H9 (cell line): ENCODE measurements around the gene RIMBP2. TPM values are rescaled to one million over a fixed set of nuclear protein-coding genes. Genes with fewer than 3 reads are reported as not detected.

Experiments
- DNase-seq: peaks from one replicate; pipeline ENCODE4 v3.0.0-alpha.2; 2017
- H2AFZ ChIP-seq: one replicate; pipeline ENCODE4 v1.6.1; 2013; ENCODE audit warnings: mild to moderate bottlenecking, low read length, control low read depth, moderate library complexity
- H2AK5ac ChIP-seq: 2 replicates; pipeline ENCODE4 v1.6.1; 2013; ENCODE audit warnings: low read length, control low read depth, mixed read lengths; ENCODE audit not compliant: insufficient read length
- H2BK120ac ChIP-seq: one replicate; pipeline ENCODE4 v1.6.1; 2013; ENCODE audit warnings: low read depth, mild to moderate bottlenecking, low read length, control low read depth, inconsistent platforms; ENCODE audit not compliant: poor library complexity, severe bottlenecking
- H2BK12ac ChIP-seq: 2 replicates; pipeline ENCODE4 v1.6.1; 2013; ENCODE audit warnings: low read length, control low read depth, mixed read lengths, low read depth; ENCODE audit not compliant: insufficient read length
- H2BK15ac ChIP-seq: 2 replicates; pipeline ENCODE4 v1.6.1; 2013; ENCODE audit warnings: low read depth, low read length, control low read depth
- H2BK20ac ChIP-seq: one replicate; pipeline ENCODE4 v1.6.1; 2013; ENCODE audit warnings: low read depth, mild to moderate bottlenecking, low read length, control low read depth, inconsistent platforms; ENCODE audit not compliant: poor library complexity, severe bottlenecking
- H2BK5ac ChIP-seq: 2 replicates; pipeline ENCODE4 v1.6.1; 2013; ENCODE audit warnings: low read length, control low read depth, mixed read lengths; ENCODE audit not compliant: insufficient read length
- H3K14ac ChIP-seq: 2 replicates; pipeline ENCODE4 v1.6.1; 2013; ENCODE audit warnings: low read length, control low read depth; ENCODE audit not compliant: insufficient read depth
- H3K18ac ChIP-seq: 2 replicates; pipeline ENCODE4 v1.6.1; 2013; ENCODE audit warnings: low read depth, mild to moderate bottlenecking, mixed read lengths, low read length, control low read depth; ENCODE audit not compliant: insufficient read length
- H3K23ac ChIP-seq: 2 replicates; pipeline ENCODE4 v1.6.1; 2013; ENCODE audit warnings: low read length, control low read depth, mixed read lengths, low read depth; ENCODE audit not compliant: insufficient read length
- H3K23me2 ChIP-seq: 2 replicates; pipeline ENCODE4 v1.6.1; 2013; ENCODE audit warnings: low read depth, mild to moderate bottlenecking, mixed read lengths, low read length, control low read depth; ENCODE audit not compliant: insufficient read length, poor library complexity, severe bottlenecking
- H3K27ac ChIP-seq: 2 replicates; pipeline ENCODE4 v1.5.1; 2013; ENCODE audit warnings: low read length, control low read depth, mixed read lengths, low read depth; ENCODE audit not compliant: insufficient read length
- H3K27me3 ChIP-seq: 2 replicates; pipeline ENCODE4 v1.6.1; 2013; ENCODE audit warnings: low read length, control low read depth, inconsistent platforms; ENCODE audit not compliant: insufficient read depth
- H3K4ac ChIP-seq: 2 replicates; pipeline ENCODE4 v1.6.1; 2013; ENCODE audit warnings: low read depth, mild to moderate bottlenecking, control low read depth, inconsistent platforms, low read length, moderate library complexity
- H3K4me1 ChIP-seq: 2 replicates; pipeline ENCODE4 v1.6.1; 2013; ENCODE audit warnings: low read length, control low read depth, inconsistent platforms; ENCODE audit not compliant: insufficient read depth
- H3K4me2 ChIP-seq: 2 replicates; pipeline ENCODE4 v1.6.1; 2013; ENCODE audit warnings: low read length, control low read depth, mixed read lengths; ENCODE audit not compliant: insufficient read length, insufficient read depth
- H3K56ac ChIP-seq: 2 replicates; pipeline ENCODE4 v1.6.1; 2013; ENCODE audit warnings: low read depth, mild to moderate bottlenecking, mixed read lengths, low read length, control low read depth; ENCODE audit not compliant: insufficient read length
- H3K79me1 ChIP-seq: 2 replicates; pipeline ENCODE4 v1.6.1; 2013; ENCODE audit warnings: low read depth, mild to moderate bottlenecking, moderate library complexity, low read length, control low read depth, inconsistent platforms; ENCODE audit not compliant: insufficient read depth, poor library complexity, severe bottlenecking
- H3K79me2 ChIP-seq: 2 replicates; pipeline ENCODE4 v1.6.1; 2013; ENCODE audit warnings: low read length, control low read depth, inconsistent platforms; ENCODE audit not compliant: insufficient read depth
- H3K9ac ChIP-seq: 2 replicates; pipeline ENCODE4 v1.6.1; 2013; ENCODE audit warnings: low read length, control low read depth, mixed read lengths; ENCODE audit not compliant: insufficient read length; ENCODE audit errors: extremely low read depth
- H3K9me3 ChIP-seq: one replicate; pipeline ENCODE4 v1.6.1; 2013; ENCODE audit warnings: low read depth, low read length, inconsistent platforms; ENCODE audit not compliant: control insufficient read depth
- H3T11ph ChIP-seq: one replicate; pipeline ENCODE4 v1.6.1; 2013; ENCODE audit warnings: mild to moderate bottlenecking, low read length, control low read depth, inconsistent platforms
- H4K20me1 ChIP-seq: one replicate; pipeline ENCODE4 v1.6.1; 2013; ENCODE audit not compliant: control insufficient read depth, insufficient read length, insufficient read depth
- H4K5ac ChIP-seq: 2 replicates; pipeline ENCODE4 v1.6.1; 2013; ENCODE audit warnings: low read depth, mild to moderate bottlenecking, mixed read lengths, low read length, control low read depth; ENCODE audit not compliant: insufficient read length
- H4K8ac ChIP-seq: replicated peaks from 2 replicates; pipeline ENCODE4 v1.6.1; 2013; ENCODE audit warnings: low read length, control low read depth, mixed read lengths, low read depth; ENCODE audit not compliant: insufficient read length
- H4K91ac ChIP-seq: 2 replicates; pipeline ENCODE4 v1.6.1; 2013; ENCODE audit warnings: low read depth, mild to moderate bottlenecking, moderate library complexity, mixed read lengths, low read length, control low read depth; ENCODE audit not compliant: insufficient read length
- H3K27ac Mint-ChIP-seq, 3 experiments: 2 replicates in 2 of 3; 3 replicates in 1 of 3; pipeline ENCODE4 v1.8.0; 2020 to 2021; ENCODE audit warnings: mixed read lengths in 3 of 3, mild to moderate bottlenecking in 1 of 3, moderate library complexity in 1 of 3
- H3K27me3 Mint-ChIP-seq: 2 replicates; pipeline ENCODE4 v1.8.0; 2021; ENCODE audit warnings: low read depth, mild to moderate bottlenecking, moderate library complexity, mixed read lengths
- H3K36me3 Mint-ChIP-seq, 3 experiments: 2 replicates in 2 of 3; 3 replicates in 1 of 3; pipeline ENCODE4 v1.8.0; 2020 to 2021; ENCODE audit warnings: low read depth in 3 of 3, mixed read lengths in 3 of 3; ENCODE audit not compliant: insufficient read depth in 1 of 3
- H3K4me1 Mint-ChIP-seq, 2 experiments: 2 replicates each; pipeline ENCODE4 v1.8.0; 2020; ENCODE audit warnings: mixed read lengths in 2 of 2
- H3K4me3 Mint-ChIP-seq, 2 experiments: 2 replicates in 1 of 2; 3 replicates in 1 of 2; pipeline ENCODE4 v1.8.0; 2020 to 2021; ENCODE audit warnings: mild to moderate bottlenecking in 2 of 2, mixed read lengths in 2 of 2, moderate library complexity in 1 of 2
- H3K9me3 Mint-ChIP-seq, 2 experiments: 2 replicates in 1 of 2; 3 replicates in 1 of 2; pipeline ENCODE4 v1.8.0; 2020; ENCODE audit warnings: mild to moderate bottlenecking in 2 of 2, mixed read lengths in 2 of 2, moderate library complexity in 1 of 2
- WGBS: extraction: QIAGEN DNeasy Blood & Tissue Kit; methylation state at CpG from one replicate; pipeline ENCODE4 v1.1.7; 2013; ENCODE audit warnings: missing lambda C conversion rate, low lambda C conversion rate, mixed read lengths; ENCODE audit not compliant: insufficient read length; ENCODE audit errors: extremely low coverage; 5-methylcytosine and 5-hydroxymethylcytosine counted together
- total RNA-seq: library from RNA; stranded (reverse); gene quantifications from 2 replicates; pipeline ENCODE4 v1.2.1, GENCODE V29; 2021
- TF ChIP-seq, protein P1 (sequence below): fragments of 200-600 bp; sonication (generic); conservative IDR thresholded peaks from 3 replicates; pipeline ENCODE4 v1.8.0; 2021; ENCODE audit warnings: antibody characterized with exemption, mild to moderate bottlenecking

Gene RIMBP2
- total RNA-seq, 1 experiment from 2014 or later: 0.70 TPM

DNA sequence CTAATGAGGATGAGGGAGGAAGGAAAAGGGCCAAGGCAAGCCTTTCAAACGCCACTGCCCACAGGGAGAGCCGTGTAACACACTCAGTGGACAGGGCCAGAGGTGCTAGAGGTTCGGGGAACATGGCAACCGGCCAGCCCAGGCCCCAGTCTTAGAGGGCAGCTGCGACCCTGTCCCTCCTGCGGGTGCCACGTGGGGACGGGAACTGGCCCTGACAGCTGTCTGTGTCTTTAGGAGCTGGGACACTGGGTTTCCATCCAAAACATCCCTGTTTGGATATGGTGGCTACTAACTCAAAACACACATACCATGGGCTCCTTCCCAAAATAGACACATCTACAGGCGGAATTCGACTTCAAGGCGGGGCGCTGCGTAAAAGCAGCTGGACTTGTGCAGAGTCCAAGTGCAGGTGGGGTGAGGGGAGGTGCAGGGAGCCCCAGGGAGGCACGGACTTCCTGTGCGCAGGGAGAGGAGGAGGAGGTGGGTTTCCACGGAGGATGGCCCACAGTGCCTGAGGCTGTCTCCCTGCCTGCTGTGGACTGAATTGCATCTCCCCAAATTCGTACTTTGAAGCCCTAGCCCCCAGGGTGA is 193.8 kb downstream of the RIMBP2 start:
- Histone ChIP-seq H2AK5ac (no peak overlapping the region), H4K8ac (no peak overlapping the region), H3K14ac (no peak overlapping the region), H3K18ac (no peak overlapping the region), H2BK15ac (no peak overlapping the region), H3K56ac (no peak overlapping the region), H2BK12ac (no peak overlapping the region), H3T11ph (no peak overlapping the region), H4K20me1 (no peaks in the 10 kb centered on the region), H3K23me2 (no peaks in the 10 kb centered on the region), H3K9me3 (no peaks in the 10 kb centered on the region), H3K27me3 (no peaks in the 10 kb centered on the region; the same call in 1 of the 2 replicates), H3K23ac (no peak overlapping the region), H3K79me1 (no peaks in the 10 kb centered on the region), H3K27ac (no peak overlapping the region), H3K79me2 (no peaks in the 10 kb centered on the region), H3K9ac (no peak overlapping the region), H2BK120ac (no peak overlapping the region), H3K4ac (no peak overlapping the region), H3K4me2 (no peak overlapping the region), H4K91ac (no peak overlapping the region), H2AFZ (no peak overlapping the region), H3K4me1 (no peaks in the 10 kb centered on the region), H2BK5ac (no peak overlapping the region), H4K5ac (no peak overlapping the region), H2BK20ac (no peak overlapping the region)
- Mint-ChIP-seq H3K27ac (no peak overlapping the region), H3K9me3 (no peaks in the 10 kb centered on the region; a peak in 2 of 5 replicates), H3K36me3 (no peaks in the 10 kb centered on the region), H3K4me1 (peaks cover 3 to 10% of the 10 kb centered on the region in 2 experiments), H3K4me3 (no peak overlapping the region), H3K27me3 (peaks cover 15% of the 10 kb centered on the region)
- WGBS: no CpG with 5 or more reads among the region's 17 CpGs
- TF ChIP-seq, protein P1, sequence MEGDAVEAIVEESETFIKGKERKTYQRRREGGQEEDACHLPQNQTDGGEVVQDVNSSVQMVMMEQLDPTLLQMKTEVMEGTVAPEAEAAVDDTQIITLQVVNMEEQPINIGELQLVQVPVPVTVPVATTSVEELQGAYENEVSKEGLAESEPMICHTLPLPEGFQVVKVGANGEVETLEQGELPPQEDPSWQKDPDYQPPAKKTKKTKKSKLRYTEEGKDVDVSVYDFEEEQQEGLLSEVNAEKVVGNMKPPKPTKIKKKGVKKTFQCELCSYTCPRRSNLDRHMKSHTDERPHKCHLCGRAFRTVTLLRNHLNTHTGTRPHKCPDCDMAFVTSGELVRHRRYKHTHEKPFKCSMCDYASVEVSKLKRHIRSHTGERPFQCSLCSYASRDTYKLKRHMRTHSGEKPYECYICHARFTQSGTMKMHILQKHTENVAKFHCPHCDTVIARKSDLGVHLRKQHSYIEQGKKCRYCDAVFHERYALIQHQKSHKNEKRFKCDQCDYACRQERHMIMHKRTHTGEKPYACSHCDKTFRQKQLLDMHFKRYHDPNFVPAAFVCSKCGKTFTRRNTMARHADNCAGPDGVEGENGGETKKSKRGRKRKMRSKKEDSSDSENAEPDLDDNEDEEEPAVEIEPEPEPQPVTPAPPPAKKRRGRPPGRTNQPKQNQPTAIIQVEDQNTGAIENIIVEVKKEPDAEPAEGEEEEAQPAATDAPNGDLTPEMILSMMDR: no peak
- DNase-seq: no peak
